B cell (primary cell): ENCODE measurements around the gene ELF1. TPM values are rescaled to one million over a fixed set of nuclear protein-coding genes. Genes with fewer than 3 reads are reported as not detected.
A peak's percentile ranks its signal among the peaks of the same experiment; 100 is the strongest.

Experiments
- ATAC-seq: fragments of 200-7000 bp; cut with Tn5 transposase; one replicate; pipeline ENCODE4 v1.10.0; 2021; ENCODE audit warnings: low read depth, mild to moderate bottlenecking, moderate number of reproducible peaks, moderate library complexity
- CTCF ChIA-PET: fragments of 350-600 bp; sonication (Branson Sonifier 250); formaldehyde crosslinking; loops from one replicate; lab custom pipeline; 2021; ENCODE audit warnings: antibody characterized with exemption, inconsistent platforms; lab: Charles Lee
- POLR2A ChIA-PET: fragments of 350-600 bp; sonication (Branson Sonifier 250); formaldehyde crosslinking; loops from one replicate; lab custom pipeline; 2021; ENCODE audit warnings: antibody characterized with exemption; lab: Charles Lee
- DNase-seq: peaks from one replicate; pipeline ENCODE4 v3.0.0; 2013
- H2AFZ ChIP-seq: 2 replicates; pipeline ENCODE4 v1.6.1; 2012; ENCODE audit warnings: mild to moderate bottlenecking, low read depth, low read length; ENCODE audit not compliant: insufficient read depth, poor library complexity, severe bottlenecking
- H3K27ac ChIP-seq, 2 donors: 1 replicate in 1 of 2; 2 replicates in 1 of 2; pipeline ENCODE4 v1.5.1; 2012 to 2013; ENCODE audit warnings: low read length in 2 of 2, mild to moderate bottlenecking in 2 of 2, moderate library complexity in 1 of 2
- H3K27me3 ChIP-seq, 4 experiments: fragments of 200-600 bp in 1 of 4; sonication (generic) in 1 of 4; replicated peaks in 1 of 4; 1 replicate in 2 of 4; 2 replicates in 2 of 4; pipeline versions ENCODE4 v1.6.1 to v1.7.0; 2013 to 2016; ENCODE audit warnings: low read length in 3 of 4, mild to moderate bottlenecking in 2 of 4, mixed read lengths in 1 of 4, moderate library complexity in 1 of 4; ENCODE audit not compliant: insufficient read depth in 4 of 4, control insufficient read depth in 3 of 4; ENCODE audit errors: control extremely low read depth in 1 of 4
- H3K36me3 ChIP-seq, 2 experiments: replicated peaks in 1 of 2; 1 replicate in 1 of 2; 2 replicates in 1 of 2; pipeline versions ENCODE4 v1.6.1 to v1.7.1; 2013; ENCODE audit warnings: low read length in 1 of 2; ENCODE audit not compliant: insufficient read depth in 2 of 2, control insufficient read depth in 1 of 2; ENCODE audit errors: control extremely low read depth in 1 of 2, extremely low read depth in 1 of 2
- H3K4me1 ChIP-seq, 2 donors: fragments of 200-600 bp in 1 of 2; sonication (generic) in 1 of 2; 1 replicate in 1 of 2; 2 replicates in 1 of 2; pipeline versions ENCODE4 v1.5.1 to v1.6.1; 2013 to 2017; ENCODE audit warnings: low read length in 2 of 2; ENCODE audit not compliant: control insufficient read depth in 2 of 2, insufficient read depth in 2 of 2
- H3K4me2 ChIP-seq: replicated peaks from 2 replicates; pipeline ENCODE3; 2012; ENCODE audit warnings: mild to moderate bottlenecking, low read depth, low read length; ENCODE audit not compliant: poor library complexity, severe bottlenecking
- H3K4me3 ChIP-seq, 5 experiments: fragments of 200-600 bp in 1 of 5; sonication (generic) in 1 of 5; 1 replicate in 3 of 5; 2 replicates in 2 of 5; pipeline versions ENCODE4 v1.5.1 to v1.7.0; 2011 to 2016; ENCODE audit warnings: low read length in 4 of 5, mild to moderate bottlenecking in 4 of 5, low read depth in 2 of 5, control low read depth in 1 of 5, moderate library complexity in 1 of 5; ENCODE audit not compliant: insufficient read depth in 1 of 5; ENCODE audit errors: control extremely low read depth in 1 of 5, extremely low read depth in 1 of 5
- H3K79me2 ChIP-seq: fragments of 200-600 bp; sonication (generic); one replicate; pipeline ENCODE4 v1.6.0; 2016; ENCODE audit warnings: low read length; ENCODE audit not compliant: control insufficient read depth, insufficient read depth
- H3K9ac ChIP-seq: fragments of 200-600 bp; sonication (generic); 2 replicates; pipeline ENCODE4 v1.6.1; 2017; ENCODE audit warnings: mild to moderate bottlenecking, low read length, moderate library complexity
- H3K9me3 ChIP-seq, 3 donors: one replicate each; pipeline versions ENCODE4 v1.6.1 to v1.7.1; 2013; ENCODE audit warnings: low read length in 2 of 3; ENCODE audit not compliant: control insufficient read depth in 2 of 3, insufficient read depth in 1 of 3; ENCODE audit errors: control extremely low read depth in 1 of 3
- H4K20me1 ChIP-seq: 2 replicates; pipeline ENCODE4 v1.6.0; 2012; ENCODE audit warnings: mild to moderate bottlenecking, low read length; ENCODE audit not compliant: insufficient read depth, control insufficient read depth, poor library complexity, severe bottlenecking
- H3K27ac Mint-ChIP-seq: one replicate; pipeline ENCODE4 v1.8.0; 2021; ENCODE audit warnings: mixed read lengths
- H3K27me3 Mint-ChIP-seq: one replicate; pipeline ENCODE4 v1.8.0; 2021; ENCODE audit warnings: mixed read lengths
- H3K4me1 Mint-ChIP-seq: one replicate; pipeline ENCODE4 v1.8.0; 2021; ENCODE audit warnings: mixed read lengths
- H3K4me3 Mint-ChIP-seq: one replicate; pipeline ENCODE4 v1.8.0; 2021; ENCODE audit warnings: mixed read lengths
- H3K9me3 Mint-ChIP-seq: one replicate; pipeline ENCODE4 v1.8.0; 2022; ENCODE audit warnings: mixed read lengths; ENCODE audit not compliant: insufficient read depth
- EZH2 ChIP-seq: IDR thresholded peaks from 2 replicates; pipeline ENCODE4 v1.6.1; 2012; ENCODE audit warnings: borderline replicate concordance, low read depth, mild to moderate bottlenecking, moderate library complexity, low read length; ENCODE audit not compliant: insufficient read depth, poor library complexity, severe bottlenecking
- WGBS: methylation state at CpG from one replicate; pipeline ENCODE4 v1.1.5; 2013; ENCODE audit warnings: missing lambda C conversion rate; ENCODE audit not compliant: insufficient coverage; 5-methylcytosine and 5-hydroxymethylcytosine counted together
- intact Hi-C: fragments of 100-400 bp; cut with micrococcal nuclease; formaldehyde crosslinking; loops from one replicate; pipeline ENCODE4 v1.10.0; 2022
- polyA plus RNA-seq: library from polyadenylated mRNA; depleted of rRNA; stranded (reverse); fragments of >200 nt; gene quantifications from 2 replicates; pipeline ENCODE4 v1.2.3, GENCODE V29; 2012
- total RNA-seq, 2 donors: library from RNA; stranded (reverse); fragments of 120-200 nt in 1 of 2; gene quantifications; 1 replicate in 1 of 2; 2 replicates in 1 of 2; pipeline versions ENCODE4 v1.2.3 to v1.2.4, GENCODE V29; 2013 to 2022
- TF ChIP-seq, protein P1 (sequence below): fragments of 200-600 bp; IDR thresholded peaks from one replicate; pipeline ENCODE4 v1.8.0; 2022; ENCODE audit warnings: antibody characterized with exemption, mild to moderate bottlenecking

ELF1 gene
- total and polyA plus RNA-seq, 2 donors (not counting 1 experiment from before 2014, with no cell fraction given), result 62.0 to 186 TPM

DNA sequence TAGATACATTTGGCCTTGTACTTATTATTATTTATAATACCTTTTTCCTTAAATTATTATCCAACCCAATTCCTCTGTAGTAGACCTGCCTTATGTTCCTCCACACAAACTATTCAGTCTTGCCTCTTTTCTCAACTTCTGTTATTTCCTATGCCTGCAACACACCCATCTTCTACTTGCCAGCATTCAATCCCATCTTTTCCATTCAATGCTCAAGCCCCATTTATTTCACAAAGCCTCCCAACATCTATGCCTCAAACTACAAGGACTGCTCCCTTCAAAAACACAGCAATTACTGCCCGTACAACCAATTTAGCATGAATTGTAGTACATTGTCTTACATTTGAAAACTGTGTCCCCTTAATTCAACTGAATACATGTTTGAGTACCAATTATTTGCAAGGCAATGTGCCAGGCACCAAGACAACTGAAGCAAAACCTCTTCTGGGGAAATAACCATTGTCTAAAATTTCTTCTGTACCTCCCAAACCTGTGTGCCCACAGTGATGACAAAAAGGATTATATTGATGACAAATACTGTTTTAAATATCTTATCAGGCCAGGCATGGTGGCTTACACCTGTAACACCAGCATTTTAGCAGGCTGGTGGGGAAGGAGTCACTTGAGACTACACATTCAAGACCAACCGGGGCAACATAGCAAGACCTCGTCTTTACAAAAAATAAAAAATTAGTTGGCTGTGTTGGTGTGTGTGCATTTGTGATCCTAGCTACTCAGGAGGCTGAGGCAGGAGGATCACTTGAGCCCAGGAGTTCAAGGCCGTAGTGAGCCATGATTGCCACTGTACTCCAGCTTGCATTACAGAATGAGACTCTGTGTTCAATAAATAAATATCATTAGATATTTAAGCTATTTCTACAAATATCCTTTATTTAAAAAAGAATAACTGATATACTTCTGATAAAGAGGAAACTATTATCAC, 35.1 kb downstream of the ELF1 start:
- peak; percentile 52 for DNase-seq
- Histone ChIP-seq H3K36me3 (peaks cover 3 to 8% of the 10 kb centered on the region in 2 experiments), H3K9me3 (peaks cover 0 to 8% (median 0%) of the 10 kb centered on the region in 3 donors), H3K4me3 (peak overlapping the region; percentile 20 to 66 (median 44)), H3K4me1 (peaks cover 59 to 62% of the 10 kb centered on the region in 2 donors), H3K4me2 (peak overlapping the region; percentile 77), H3K27ac (peak overlapping the region; percentile 94 to 97), H3K79me2 (peaks cover 100% of the 10 kb centered on the region), H2AFZ (peak overlapping the region; percentile 14), H4K20me1 (peaks cover 5% of the 10 kb centered on the region), H3K27me3 (no peaks in the 10 kb centered on the region), H3K9ac (peak overlapping the region; percentile 65)
- Mint-ChIP-seq H3K4me1 (peaks cover 66% of the 10 kb centered on the region), H3K9me3 (no peaks in the 10 kb centered on the region), H3K4me3 (peak overlapping the region; percentile 91), H3K27me3 (no peaks in the 10 kb centered on the region), H3K27ac (peak overlapping the region; percentile 95)
- CTCF ChIA-PET, result interaction anchor here (0.7 to 1.4 kb wide), 5 partner anchors 9 to 691 kb away, joined by 3 to 4 read pairs (median 3); partner anchors contain the start of gene ELF1
- POLR2A ChIA-PET, result interaction anchor here (0.6 kb wide), 1 partner anchor 521 kb away, joined by 3 read pairs; no protein-coding TSS in a partner anchor
- no CpG with 5 or more reads among the region's 4 CpGs for WGBS
- no peak for TF ChIP-seq EZH2
- TF ChIP-seq, protein P1, sequence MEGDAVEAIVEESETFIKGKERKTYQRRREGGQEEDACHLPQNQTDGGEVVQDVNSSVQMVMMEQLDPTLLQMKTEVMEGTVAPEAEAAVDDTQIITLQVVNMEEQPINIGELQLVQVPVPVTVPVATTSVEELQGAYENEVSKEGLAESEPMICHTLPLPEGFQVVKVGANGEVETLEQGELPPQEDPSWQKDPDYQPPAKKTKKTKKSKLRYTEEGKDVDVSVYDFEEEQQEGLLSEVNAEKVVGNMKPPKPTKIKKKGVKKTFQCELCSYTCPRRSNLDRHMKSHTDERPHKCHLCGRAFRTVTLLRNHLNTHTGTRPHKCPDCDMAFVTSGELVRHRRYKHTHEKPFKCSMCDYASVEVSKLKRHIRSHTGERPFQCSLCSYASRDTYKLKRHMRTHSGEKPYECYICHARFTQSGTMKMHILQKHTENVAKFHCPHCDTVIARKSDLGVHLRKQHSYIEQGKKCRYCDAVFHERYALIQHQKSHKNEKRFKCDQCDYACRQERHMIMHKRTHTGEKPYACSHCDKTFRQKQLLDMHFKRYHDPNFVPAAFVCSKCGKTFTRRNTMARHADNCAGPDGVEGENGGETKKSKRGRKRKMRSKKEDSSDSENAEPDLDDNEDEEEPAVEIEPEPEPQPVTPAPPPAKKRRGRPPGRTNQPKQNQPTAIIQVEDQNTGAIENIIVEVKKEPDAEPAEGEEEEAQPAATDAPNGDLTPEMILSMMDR, result no peak
- ATAC-seq, result peak; percentile 4
- intact Hi-C loops, result loop anchor here (1.0 to 10.0 kb wide), 6 partner anchors 15 to 212 kb away; partner anchors contain the start of genes ELF1, KBTBD7 and MRPS31
